ENCODE data around the gene CXCL16. TPM values are rescaled to one million over a fixed set of nuclear protein-coding genes. Genes with fewer than 3 reads are reported as not detected.

CXCL16 gene
- total and polyA plus RNA-seq, 2 of the 13 experiments (the other 11 are each of a cell fraction or from before 2014, with no cell fraction given) = 9.4 to 101 TPM

DNA sequence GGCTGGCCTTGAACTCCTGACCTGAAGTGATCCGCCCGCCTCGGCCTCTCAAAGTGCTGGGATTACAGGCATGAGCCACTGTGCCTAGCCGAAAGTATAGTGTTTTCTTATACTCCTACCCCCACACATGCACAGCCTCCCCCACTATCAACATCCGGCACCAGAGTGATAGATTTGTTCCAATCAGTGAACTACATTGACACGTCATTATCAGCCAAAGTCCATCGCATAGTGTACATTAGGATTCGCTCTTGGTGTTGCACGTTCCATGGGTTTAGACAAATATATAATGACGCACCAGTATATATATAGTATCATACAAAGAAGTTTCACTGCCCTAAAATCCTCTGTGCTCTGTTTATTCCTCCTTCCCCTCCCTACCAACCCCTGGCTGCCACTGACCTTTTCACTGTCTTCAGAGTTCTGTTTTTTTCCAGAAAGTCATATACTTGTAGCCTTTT is 20.1 kb upstream of the CXCL16 start (continued):
- TF ChIP-seq, protein P1, sequence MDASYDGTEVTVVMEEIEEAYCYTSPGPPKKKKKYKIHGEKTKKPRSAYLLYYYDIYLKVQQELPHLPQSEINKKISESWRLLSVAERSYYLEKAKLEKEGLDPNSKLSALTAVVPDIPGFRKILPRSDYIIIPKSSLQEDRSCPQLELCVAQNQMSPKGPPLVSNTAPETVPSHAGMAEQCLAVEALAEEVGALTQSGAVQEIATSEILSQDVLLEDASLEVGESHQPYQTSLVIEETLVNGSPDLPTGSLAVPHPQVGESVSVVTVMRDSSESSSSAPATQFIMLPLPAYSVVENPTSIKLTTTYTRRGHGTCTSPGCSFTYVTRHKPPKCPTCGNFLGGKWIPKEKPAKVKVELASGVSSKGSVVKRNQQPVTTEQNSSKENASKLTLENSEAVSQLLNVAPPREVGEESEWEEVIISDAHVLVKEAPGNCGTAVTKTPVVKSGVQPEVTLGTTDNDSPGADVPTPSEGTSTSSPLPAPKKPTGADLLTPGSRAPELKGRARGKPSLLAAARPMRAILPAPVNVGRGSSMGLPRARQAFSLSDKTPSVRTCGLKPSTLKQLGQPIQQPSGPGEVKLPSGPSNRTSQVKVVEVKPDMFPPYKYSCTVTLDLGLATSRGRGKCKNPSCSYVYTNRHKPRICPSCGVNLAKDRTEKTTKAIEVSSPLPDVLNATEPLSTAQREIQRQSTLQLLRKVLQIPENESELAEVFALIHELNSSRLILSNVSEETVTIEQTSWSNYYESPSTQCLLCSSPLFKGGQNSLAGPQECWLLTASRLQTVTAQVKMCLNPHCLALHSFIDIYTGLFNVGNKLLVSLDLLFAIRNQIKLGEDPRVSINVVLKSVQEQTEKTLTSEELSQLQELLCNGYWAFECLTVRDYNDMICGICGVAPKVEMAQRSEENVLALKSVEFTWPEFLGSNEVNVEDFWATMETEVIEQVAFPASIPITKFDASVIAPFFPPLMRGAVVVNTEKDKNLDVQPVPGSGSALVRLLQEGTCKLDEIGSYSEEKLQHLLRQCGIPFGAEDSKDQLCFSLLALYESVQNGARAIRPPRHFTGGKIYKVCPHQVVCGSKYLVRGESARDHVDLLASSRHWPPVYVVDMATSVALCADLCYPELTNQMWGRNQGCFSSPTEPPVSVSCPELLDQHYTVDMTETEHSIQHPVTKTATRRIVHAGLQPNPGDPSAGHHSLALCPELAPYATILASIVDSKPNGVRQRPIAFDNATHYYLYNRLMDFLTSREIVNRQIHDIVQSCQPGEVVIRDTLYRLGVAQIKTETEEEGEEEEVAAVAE (CRISPR knock-in tag; IDR thresholded peaks at IDR 0.05; ENCODE audit: borderline replicate concordance) = peak; percentile 85; the same call in 1 of the 2 replicates
- TF ChIP-seq FIP1L1 (IDR thresholded peaks at IDR 0.05; ENCODE audit: borderline replicate concordance, insufficient read depth, low read depth, low read length) (no peak), ZNF737 (CRISPR knock-in tag; IDR thresholded peaks at IDR 0.05; ENCODE audit: borderline replicate concordance) (no peak), ZNF605 (CRISPR knock-in tag; IDR thresholded peaks at IDR 0.05) (no peak), HOXA9 (CRISPR knock-in tag; IDR thresholded peaks at IDR 0.05; ENCODE audit: borderline replicate concordance) (no peak), MIER3 (CRISPR knock-in tag; IDR thresholded peaks at IDR 0.05; ENCODE audit: borderline replicate concordance) (peak; percentile 93), ZNF75D (CRISPR knock-in tag; IDR thresholded peaks at IDR 0.05; ENCODE audit: borderline replicate concordance) (no peak), ZNF660 (CRISPR knock-in tag; IDR thresholded peaks at IDR 0.05; ENCODE audit: borderline replicate concordance, low read depth) (no peak), TEAD3 (CRISPR knock-in tag; optimal IDR thresholded peaks at IDR 0.05; ENCODE audit: borderline replicate concordance) (peak; percentile 86), ZNF121 (CRISPR knock-in tag; IDR thresholded peaks at IDR 0.05) (no peak), KMT2A (CRISPR knock-in tag; IDR thresholded peaks at IDR 0.05) (peak; percentile 41; the same call in 1 of the 2 replicates), JUNB (CRISPR knock-in tag; IDR thresholded peaks at IDR 0.05; ENCODE audit: borderline replicate concordance) (peak; percentile 84; the same call in 1 of the 2 replicates), ZNF468 (CRISPR knock-in tag; IDR thresholded peaks at IDR 0.05) (no peak)
- TF ChIP-seq, protein P2, sequence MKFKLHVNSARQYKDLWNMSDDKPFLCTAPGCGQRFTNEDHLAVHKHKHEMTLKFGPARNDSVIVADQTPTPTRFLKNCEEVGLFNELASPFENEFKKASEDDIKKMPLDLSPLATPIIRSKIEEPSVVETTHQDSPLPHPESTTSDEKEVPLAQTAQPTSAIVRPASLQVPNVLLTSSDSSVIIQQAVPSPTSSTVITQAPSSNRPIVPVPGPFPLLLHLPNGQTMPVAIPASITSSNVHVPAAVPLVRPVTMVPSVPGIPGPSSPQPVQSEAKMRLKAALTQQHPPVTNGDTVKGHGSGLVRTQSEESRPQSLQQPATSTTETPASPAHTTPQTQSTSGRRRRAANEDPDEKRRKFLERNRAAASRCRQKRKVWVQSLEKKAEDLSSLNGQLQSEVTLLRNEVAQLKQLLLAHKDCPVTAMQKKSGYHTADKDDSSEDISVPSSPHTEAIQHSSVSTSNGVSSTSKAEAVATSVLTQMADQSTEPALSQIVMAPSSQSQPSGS (CRISPR knock-in tag; IDR thresholded peaks at IDR 0.05) = peak; percentile 94
- TF ChIP-seq, protein P3, sequence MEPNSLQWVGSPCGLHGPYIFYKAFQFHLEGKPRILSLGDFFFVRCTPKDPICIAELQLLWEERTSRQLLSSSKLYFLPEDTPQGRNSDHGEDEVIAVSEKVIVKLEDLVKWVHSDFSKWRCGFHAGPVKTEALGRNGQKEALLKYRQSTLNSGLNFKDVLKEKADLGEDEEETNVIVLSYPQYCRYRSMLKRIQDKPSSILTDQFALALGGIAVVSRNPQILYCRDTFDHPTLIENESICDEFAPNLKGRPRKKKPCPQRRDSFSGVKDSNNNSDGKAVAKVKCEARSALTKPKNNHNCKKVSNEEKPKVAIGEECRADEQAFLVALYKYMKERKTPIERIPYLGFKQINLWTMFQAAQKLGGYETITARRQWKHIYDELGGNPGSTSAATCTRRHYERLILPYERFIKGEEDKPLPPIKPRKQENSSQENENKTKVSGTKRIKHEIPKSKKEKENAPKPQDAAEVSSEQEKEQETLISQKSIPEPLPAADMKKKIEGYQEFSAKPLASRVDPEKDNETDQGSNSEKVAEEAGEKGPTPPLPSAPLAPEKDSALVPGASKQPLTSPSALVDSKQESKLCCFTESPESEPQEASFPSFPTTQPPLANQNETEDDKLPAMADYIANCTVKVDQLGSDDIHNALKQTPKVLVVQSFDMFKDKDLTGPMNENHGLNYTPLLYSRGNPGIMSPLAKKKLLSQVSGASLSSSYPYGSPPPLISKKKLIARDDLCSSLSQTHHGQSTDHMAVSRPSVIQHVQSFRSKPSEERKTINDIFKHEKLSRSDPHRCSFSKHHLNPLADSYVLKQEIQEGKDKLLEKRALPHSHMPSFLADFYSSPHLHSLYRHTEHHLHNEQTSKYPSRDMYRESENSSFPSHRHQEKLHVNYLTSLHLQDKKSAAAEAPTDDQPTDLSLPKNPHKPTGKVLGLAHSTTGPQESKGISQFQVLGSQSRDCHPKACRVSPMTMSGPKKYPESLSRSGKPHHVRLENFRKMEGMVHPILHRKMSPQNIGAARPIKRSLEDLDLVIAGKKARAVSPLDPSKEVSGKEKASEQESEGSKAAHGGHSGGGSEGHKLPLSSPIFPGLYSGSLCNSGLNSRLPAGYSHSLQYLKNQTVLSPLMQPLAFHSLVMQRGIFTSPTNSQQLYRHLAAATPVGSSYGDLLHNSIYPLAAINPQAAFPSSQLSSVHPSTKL (CRISPR knock-in tag; IDR thresholded peaks at IDR 0.05) = peak; percentile 90
- TF ChIP-seq, protein P4, sequence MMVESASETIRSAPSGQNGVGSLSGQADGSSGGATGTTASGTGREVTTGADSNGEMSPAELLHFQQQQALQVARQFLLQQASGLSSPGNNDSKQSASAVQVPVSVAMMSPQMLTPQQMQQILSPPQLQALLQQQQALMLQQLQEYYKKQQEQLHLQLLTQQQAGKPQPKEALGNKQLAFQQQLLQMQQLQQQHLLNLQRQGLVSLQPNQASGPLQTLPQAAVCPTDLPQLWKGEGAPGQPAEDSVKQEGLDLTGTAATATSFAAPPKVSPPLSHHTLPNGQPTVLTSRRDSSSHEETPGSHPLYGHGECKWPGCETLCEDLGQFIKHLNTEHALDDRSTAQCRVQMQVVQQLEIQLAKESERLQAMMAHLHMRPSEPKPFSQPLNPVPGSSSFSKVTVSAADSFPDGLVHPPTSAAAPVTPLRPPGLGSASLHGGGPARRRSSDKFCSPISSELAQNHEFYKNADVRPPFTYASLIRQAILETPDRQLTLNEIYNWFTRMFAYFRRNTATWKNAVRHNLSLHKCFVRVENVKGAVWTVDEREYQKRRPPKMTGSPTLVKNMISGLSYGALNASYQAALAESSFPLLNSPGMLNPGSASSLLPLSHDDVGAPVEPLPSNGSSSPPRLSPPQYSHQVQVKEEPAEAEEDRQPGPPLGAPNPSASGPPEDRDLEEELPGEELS (CRISPR knock-in tag; IDR thresholded peaks at IDR 0.05) = peak; percentile 98

All from HepG2 (cell line).